ENCODE results near the gene CIDEA. TPM values are rescaled to one million over a fixed set of nuclear protein-coding genes. Genes with fewer than 3 reads are reported as not detected.

Gene CIDEA
- total and polyA plus RNA-seq, 7 donors: 0.38 to 2.7 (median 0.72) TPM; not detected in 3

DNA sequence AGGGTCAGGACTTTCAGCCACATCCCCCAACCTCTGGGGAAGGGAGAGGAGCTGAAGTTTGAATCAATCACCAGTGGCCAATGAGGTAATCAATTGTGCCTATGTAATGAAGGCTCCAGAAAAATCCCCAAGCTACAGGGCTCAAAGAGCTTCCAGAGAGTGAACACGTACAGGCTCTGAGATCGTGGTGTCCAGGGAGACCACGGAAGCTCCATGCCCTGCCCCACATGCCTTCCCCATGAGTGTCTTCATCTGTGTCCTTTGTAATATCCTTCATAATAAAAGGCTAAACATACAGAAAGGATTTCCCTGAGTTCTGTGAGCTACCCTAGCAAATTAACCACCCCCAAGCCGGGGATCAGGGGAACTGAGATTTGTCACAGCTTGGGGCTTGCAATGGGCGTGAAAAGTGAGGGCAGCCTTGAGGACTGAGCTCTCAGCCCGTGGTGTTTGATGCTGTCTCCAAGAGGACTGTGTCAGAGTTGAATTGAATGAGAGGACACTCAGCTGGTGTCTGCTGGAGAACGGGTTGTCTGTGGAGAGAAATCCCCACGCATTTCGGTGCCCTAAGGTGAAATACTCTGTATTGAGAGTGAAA, 28.4 kb downstream of the CIDEA start:
- intact Hi-C loops (cut with DNase I): no loop called here
- no peak overlapping the region for H3K4me3 ChIP-seq
- H3K9me3 ChIP-seq: no peaks in the 10 kb centered on the region
- H3K27ac ChIP-seq: no peak overlapping the region
- no peaks in the 10 kb centered on the region for H3K36me3 ChIP-seq (ENCODE audit: insufficient read depth in 1 of 2, low read depth in 1 of 2)
- ATAC-seq: no peak
- peaks cover 0 to 7% (median 3%) of the 10 kb centered on the region in 3 donors for H3K27me3 ChIP-seq (ENCODE audit: insufficient read depth in 3 of 3, low read length in 2 of 3)
- WGBS, 3 donors: 73 to 75% (median 73%) methylated on average over 9 of the region's 9 CpGs
- TF ChIP-seq, protein P1, sequence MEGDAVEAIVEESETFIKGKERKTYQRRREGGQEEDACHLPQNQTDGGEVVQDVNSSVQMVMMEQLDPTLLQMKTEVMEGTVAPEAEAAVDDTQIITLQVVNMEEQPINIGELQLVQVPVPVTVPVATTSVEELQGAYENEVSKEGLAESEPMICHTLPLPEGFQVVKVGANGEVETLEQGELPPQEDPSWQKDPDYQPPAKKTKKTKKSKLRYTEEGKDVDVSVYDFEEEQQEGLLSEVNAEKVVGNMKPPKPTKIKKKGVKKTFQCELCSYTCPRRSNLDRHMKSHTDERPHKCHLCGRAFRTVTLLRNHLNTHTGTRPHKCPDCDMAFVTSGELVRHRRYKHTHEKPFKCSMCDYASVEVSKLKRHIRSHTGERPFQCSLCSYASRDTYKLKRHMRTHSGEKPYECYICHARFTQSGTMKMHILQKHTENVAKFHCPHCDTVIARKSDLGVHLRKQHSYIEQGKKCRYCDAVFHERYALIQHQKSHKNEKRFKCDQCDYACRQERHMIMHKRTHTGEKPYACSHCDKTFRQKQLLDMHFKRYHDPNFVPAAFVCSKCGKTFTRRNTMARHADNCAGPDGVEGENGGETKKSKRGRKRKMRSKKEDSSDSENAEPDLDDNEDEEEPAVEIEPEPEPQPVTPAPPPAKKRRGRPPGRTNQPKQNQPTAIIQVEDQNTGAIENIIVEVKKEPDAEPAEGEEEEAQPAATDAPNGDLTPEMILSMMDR (IDR thresholded peaks at IDR 0.05): no peak
- no peak for DNase-seq
- peaks cover 7% of the 10 kb centered on the region for H3K4me1 ChIP-seq

DNA sequence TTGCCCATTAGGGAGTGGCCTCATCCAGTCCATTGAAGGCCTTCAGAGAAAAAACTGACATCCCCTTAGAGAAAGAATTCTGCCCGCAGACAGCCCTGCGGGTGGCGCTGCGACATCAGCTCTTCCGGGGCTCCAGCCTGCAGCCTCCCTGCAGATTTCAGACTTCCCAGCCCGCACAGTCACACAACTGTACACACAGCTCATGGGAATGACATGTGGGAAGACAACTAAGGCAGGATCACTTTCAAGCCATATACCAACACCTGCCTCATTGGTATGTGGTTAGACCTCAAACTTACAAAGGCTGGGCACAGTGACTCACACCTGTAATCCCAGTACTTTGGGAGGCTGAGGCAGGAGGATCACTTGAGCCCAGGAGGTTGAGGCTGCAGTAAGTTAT, 29.1 kb downstream of the CIDEA start:
- TF ChIP-seq, protein P1 (IDR thresholded peaks at IDR 0.05): no peak
- ATAC-seq (no peak), DNase-seq (no peak)
- H3K27ac ChIP-seq: no peak overlapping the region
- no peaks in the 10 kb centered on the region for H3K9me3 ChIP-seq
- H3K36me3 ChIP-seq (ENCODE audit: insufficient read depth in 1 of 2, low read depth in 1 of 2): no peaks in the 10 kb centered on the region
- H3K4me3 ChIP-seq: no peak overlapping the region
- peaks cover 0 to 8% (median 3%) of the 10 kb centered on the region in 3 donors for H3K27me3 ChIP-seq (ENCODE audit: insufficient read depth in 3 of 3, low read length in 2 of 3)
- WGBS, 3 donors: 56 to 67% (median 66%) methylated on average over 6 of the region's 6 CpGs
- peaks cover 10% of the 10 kb centered on the region for H3K4me1 ChIP-seq
- intact Hi-C loops (cut with DNase I): no loop called here

DNA sequence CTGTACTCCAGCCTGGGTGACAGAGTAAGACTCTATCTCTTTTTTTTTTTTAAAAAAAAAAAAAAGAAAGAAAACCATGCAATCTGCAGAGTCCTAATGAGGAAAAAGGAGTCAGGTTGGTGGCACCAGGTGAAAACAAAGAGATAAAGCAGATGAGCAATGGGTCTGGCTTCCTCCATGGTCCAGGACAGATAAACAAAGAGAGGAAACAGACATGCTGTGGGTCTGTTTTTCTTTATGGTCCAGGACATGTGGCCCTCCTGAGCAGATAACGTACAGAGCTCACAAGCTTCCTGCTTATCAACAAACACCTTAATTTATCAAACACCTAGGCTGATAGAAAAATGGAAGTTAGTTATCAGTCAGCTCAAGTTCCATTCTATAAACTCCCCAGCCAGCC, 29.5 kb downstream of the CIDEA start:
- peaks cover 13% of the 10 kb centered on the region for H3K4me1 ChIP-seq

DNA sequence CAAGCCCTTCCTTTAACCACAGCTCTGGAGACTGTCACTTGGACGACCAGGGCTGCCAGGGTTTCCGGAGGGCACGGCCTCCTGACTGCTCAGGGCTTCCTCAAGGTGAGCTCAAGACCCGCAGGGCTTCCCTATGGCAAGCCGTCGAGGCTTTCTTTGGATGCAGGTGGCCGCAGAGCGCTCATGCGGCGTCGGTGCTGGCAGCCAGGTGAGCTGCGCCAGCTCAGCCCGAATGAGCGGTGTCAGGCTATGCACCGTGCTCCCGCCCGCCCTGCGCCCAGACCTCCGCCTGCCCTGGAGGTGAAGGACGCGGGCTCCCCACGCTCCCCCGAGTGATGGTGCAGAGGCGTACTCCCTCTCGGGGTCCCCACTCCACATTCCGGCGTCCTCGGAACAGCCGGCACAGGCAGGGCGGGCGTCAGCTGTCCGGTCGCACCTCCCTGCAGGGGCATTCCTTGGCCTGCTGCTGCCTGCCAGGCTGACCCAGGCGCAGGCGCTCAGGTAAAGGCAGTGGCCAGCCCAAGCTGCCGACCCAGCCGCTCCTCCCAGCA, 33.0 kb downstream of the CIDEA start:
- TF ChIP-seq, protein P1 (IDR thresholded peaks at IDR 0.05): no peak
- DNase-seq (no peak), ATAC-seq (peak; percentile 18 to 41 (median 32))
- intact Hi-C loops (cut with DNase I): no loop called here
- no peaks in the 10 kb centered on the region for H3K36me3 ChIP-seq (ENCODE audit: insufficient read depth in 1 of 2, low read depth in 1 of 2)
- H3K9me3 ChIP-seq: no peaks in the 10 kb centered on the region
- H3K4me1 ChIP-seq: peaks cover 15% of the 10 kb centered on the region
- no peak overlapping the region for H3K27ac ChIP-seq
- peaks cover 0 to 31% (median 5%) of the 10 kb centered on the region in 3 donors for H3K27me3 ChIP-seq (ENCODE audit: insufficient read depth in 3 of 3, low read length in 2 of 3)
- 48 to 57% (median 56%) methylated on average over 37 of the region's 37 CpGs for WGBS, 3 donors
- peak overlapping the region; percentile 58 for H3K4me3 ChIP-seq

More for the DNA sequence above, 29.5 kb downstream of the CIDEA start:
- DNase-seq (no peak), ATAC-seq (no peak)
- Histone ChIP-seq H3K4me3 (no peak overlapping the region), H3K27me3 (ENCODE audit: insufficient read depth in 3 of 3, low read length in 2 of 3) (peaks cover 0 to 11% (median 3%) of the 10 kb centered on the region in 3 donors), H3K9me3 (no peaks in the 10 kb centered on the region), H3K36me3 (ENCODE audit: insufficient read depth in 1 of 2, low read depth in 1 of 2) (no peaks in the 10 kb centered on the region), H3K27ac (no peak overlapping the region)
- 68 to 87% (median 78%) methylated on average over 1 of the region's 1 CpG for WGBS, 3 donors
- TF ChIP-seq, protein P1 (IDR thresholded peaks at IDR 0.05): no peak
- intact Hi-C loops (cut with DNase I): no loop called here

All from psoas muscle (tissue), 8 donors.